Suprapubic skin (tissue), 3 donors: ENCODE measurements around the gene SPOCK1.

Experiments used
- POLR2A ChIP-seq, 2 donors: fragments of 450-650 bp; IDR thresholded peaks; one replicate each; pipeline ENCODE4 v1.6.1; 2017; ENCODE audit warnings: antibody characterized with exemption in 2 of 2, mild to moderate bottlenecking in 2 of 2, moderate library complexity in 2 of 2
- TF ChIP-seq, protein P1 (sequence below), 2 donors: fragments of 200-600 bp in 1 of 2; fragments of 450-650 bp in 1 of 2; sonication (generic) in 1 of 2; IDR thresholded peaks; one replicate each; pipeline ENCODE4 v1.5.1; 2016 to 2019; ENCODE audit warnings: antibody characterized with exemption in 2 of 2, mild to moderate bottlenecking in 1 of 2, moderate library complexity in 1 of 2

DNA sequence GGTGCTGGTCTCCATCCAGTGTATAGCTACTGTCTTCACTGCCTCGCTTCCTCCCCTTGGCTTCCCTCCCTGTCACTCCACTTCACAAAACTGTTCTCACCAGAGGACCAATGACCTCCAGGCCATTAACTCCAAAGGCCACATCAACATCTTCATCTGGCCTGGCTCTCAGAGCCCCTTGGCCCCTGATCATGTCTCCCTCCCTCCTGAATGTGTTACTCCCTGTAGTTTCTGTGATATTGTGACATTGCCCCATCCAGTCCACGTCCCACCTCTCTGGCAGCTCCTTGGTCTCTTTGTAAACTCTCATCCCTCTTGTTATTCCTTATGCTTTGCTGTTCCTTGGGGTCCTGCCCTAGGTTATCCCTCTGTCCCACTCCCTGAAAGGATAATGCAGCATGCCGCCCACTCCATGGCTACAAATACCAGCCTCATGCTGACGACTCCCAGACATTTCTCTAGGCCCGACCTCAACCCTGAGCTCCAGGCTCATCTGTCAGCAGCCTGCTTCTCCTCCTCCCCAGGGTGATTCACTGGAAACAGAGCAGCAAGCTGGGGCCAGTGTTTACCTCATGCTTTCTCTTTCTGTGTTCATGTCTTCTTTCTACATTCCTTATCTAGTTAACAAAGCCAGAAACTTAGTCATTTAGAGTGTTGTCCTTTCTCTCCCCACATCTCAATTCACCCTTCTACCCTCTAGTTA, 312.2 kb downstream of the SPOCK1 start:
- TF ChIP-seq, protein P1, sequence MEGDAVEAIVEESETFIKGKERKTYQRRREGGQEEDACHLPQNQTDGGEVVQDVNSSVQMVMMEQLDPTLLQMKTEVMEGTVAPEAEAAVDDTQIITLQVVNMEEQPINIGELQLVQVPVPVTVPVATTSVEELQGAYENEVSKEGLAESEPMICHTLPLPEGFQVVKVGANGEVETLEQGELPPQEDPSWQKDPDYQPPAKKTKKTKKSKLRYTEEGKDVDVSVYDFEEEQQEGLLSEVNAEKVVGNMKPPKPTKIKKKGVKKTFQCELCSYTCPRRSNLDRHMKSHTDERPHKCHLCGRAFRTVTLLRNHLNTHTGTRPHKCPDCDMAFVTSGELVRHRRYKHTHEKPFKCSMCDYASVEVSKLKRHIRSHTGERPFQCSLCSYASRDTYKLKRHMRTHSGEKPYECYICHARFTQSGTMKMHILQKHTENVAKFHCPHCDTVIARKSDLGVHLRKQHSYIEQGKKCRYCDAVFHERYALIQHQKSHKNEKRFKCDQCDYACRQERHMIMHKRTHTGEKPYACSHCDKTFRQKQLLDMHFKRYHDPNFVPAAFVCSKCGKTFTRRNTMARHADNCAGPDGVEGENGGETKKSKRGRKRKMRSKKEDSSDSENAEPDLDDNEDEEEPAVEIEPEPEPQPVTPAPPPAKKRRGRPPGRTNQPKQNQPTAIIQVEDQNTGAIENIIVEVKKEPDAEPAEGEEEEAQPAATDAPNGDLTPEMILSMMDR (IDR thresholded peaks at IDR 0.05) = no peak
- TF ChIP-seq POLR2A (IDR thresholded peaks at IDR 0.05) = no peak
